Inferior parietal cortex (tissue), 1 donor: ENCODE results near the gene TUBA3E.
"Not testable (repeated sequence)": the region's sequence is repeated elsewhere in the genome, so short reads cannot be mapped to it uniquely, and the experiment has no call there.

Experiments used
- DNase-seq: peaks from one replicate; pipeline ENCODE4 v3.0.0-alpha.2; 2016; ENCODE audit errors: extremely low spot score

The TUBA3E gene

DNA sequence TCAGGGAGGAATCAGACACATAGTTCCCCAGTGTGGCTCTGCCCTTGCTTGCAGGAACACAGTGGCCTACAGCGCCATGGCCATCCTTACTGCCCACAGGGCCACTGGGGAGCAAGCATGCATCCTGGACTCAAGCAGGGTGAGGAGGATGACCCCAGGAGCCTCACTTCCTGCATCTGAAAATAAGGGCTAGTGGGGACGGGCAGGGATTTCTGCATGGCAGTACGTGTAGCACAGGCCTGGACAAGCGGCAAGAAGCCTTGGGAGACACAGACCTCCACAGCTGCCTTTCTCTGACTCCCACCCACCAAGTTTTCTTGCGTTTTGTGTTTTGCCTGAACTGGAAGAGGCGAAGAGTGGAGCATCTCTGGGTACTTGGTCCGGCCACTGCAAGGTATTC, 35.8 kb downstream of the TUBA3E start:
- not testable (repeated sequence) for DNase-seq

DNA sequence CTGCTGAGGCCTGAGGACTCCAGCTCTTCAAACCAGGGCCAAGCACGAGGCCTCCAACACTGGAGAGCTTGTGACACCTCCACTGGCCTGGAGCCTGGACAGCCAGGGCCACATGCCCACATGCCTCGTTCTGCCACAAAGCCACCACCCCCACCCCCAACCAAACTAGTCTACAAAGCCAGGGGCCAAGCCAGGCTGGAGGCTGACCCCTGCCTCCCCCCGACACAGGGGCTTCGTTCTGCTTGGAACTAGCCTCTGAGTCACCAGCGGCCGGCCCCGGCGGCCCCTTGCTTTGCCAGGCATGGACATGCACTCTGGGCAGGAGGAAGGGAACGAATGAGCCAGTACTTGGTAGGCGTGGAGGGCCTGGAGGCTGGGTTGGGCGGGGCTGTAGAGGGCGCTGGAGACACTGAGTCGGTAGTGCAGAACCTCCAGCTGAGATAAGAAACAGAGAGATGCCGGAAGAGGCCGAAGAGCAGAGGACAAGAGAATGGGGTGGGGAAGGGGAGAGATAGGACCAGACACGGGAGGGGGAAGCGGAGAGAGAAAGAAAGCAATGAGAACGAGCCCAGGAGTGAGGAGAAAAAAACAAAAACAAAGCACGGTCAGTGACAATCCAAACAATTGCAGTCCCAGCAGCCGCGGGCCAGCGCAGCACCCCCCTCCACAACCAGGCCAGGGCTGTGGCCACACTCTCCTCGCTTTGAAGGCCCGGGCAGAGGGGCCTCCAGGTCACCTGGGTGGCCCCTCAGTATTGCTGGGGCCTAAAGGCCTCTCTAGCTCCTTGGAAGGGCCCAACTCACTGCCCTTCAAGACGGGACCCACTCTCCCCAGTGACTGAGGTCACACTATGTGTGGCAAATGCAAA, 37.2 kb downstream of the TUBA3E start:
- not testable (repeated sequence) for DNase-seq

DNA sequence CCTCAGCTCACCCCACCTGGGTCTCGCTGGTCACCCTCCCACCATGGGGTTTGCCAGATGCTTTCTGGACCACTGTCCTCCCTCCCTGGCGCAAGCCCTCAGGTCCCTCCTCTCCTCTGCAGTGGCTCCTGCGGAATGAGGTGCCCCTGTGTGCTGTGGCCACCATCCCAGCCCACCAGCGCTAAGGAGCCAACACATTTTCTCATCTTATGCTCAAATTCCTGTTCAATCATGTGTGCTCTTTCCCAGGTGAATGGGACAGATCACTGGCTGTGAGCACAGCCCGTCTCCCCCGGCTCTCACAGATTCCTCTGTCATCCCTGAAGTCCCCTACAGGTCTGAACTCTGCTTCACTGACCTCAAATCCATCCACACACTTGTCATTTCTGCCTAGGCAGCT, 38.1 kb downstream of the TUBA3E start:
- no peak for DNase-seq

DNA sequence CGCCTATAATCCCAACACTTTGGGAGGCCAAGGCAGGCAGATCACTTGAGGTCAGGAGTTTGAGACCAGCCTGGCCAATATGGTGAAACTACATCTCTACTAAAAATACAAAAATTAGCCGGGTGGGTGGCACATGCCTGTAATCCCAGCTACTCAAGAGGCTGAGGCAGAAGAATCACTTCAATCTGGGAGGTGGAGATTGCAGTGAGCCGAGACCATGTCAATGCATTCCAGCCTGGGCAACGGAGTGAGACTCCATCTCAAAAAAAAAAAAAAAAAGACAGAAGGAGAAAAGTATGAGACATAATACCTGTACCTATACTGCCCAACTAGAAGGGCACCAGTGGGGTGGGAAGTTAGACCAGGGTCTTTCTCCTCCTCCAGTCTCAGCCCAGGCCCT, 38.9 kb downstream of the TUBA3E start:
- DNase-seq = not testable (repeated sequence)

DNA sequence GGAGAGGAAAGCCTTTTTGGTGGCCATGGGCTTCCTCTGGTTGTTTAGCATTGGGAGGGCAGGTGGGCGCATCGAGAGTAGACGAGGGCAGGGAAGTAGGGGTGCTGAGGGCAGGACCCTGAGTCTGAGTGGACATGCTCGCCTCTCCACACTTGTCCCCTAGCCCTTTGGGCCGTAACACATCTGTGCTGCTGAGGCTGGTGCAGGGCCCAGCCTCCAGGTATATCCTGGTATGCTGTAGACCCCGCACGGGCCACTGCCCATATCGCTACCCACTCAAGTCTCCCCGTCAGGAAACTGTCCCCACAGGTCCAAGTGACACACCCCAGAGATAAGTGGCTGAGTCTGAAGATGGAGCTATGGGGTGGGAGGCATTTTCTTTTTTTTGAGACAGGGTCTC, 39.6 kb downstream of the TUBA3E start:
- DNase-seq = no peak

DNA sequence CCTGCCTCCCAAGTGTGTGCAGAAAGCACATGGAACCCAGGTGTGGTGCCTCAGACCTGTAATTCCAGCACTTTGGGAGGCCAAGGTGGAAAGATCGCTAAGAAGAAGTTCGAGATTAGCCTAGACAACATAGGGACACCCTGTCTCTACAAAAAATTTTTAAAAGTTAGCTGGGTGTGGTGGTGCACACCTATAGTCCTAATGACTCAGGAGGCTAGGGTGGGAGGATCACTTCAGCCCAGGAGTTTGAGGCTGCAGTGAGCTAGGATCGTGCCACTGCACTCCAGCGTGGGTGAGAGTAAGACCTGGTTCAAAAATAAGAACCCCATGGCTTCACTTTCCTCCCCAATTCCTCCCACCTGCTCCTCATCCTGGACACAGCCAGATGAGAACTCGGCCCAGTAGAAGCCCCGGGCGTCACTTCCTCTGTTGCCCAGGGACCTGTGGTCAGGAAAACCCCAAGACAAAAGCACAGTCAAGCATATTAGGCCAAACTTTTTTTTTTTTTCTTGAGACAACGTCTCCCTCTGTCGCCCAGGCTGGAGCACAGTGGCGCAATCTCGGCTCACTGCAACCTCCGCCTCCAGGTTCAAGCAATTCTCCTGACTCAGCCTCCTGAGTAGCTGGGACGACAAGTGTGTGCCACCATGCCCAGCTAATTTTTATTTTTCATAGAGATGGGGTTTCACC, 40.3 kb downstream of the TUBA3E start:
- not testable (repeated sequence) for DNase-seq

DNA sequence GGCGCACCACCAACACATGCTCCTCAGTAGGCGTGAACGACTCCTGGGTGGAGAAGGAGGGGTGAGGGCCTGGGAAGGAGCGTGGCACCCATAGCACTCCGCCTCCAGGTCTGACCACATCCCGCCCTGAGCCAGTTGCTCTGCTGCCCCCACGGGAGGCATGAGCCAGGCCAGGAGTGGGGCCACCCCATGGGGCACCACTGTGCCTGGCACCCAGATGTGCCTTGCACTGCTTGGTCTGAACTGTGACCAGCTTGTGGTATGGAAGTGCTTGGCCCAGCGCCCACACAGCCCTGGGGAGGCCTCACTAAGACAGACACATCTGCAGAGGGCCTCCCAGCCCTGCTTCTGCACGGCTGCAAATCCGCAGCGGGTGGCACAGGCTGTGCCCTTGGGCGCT, 40.9 kb downstream of the TUBA3E start:
- DNase-seq = not testable (repeated sequence)

GRCh38 chr2:130156624-130157004, 41.6 kb downstream of the TUBA3E start:
- no peak for DNase-seq

DNA sequence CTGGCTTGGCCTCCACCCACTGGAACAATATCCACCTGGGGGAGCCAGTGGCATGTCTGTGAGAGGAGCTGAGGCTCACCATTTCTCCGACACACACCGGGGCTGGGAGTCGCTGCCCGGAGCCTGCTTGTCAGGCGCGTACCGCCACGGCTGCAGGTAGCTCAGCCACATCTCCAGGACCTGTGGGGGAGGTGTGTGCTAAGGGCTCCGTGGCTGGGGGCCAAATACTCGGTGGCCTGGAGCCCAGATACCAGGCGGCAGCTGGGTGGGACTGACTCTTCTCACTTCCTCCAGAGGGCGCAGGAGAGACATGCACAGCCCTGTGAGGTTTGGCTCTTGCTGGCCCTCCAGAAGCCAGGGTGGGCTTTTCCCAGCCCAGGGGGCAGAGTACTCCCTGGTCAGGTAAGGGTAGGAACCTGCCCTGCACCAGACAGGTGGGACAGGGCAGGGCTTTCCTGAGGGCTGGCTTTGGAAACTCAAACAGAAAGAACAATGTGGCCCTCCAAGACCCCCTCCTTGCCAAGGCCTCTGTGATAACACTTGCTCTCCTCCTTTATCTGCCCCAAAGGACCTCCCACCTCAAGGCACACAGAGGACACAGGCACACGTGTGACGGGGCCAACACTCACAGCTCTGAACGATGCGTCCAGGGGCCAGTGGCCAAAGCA, 42.1 kb downstream of the TUBA3E start:
- DNase-seq = peak; percentile 40

DNA sequence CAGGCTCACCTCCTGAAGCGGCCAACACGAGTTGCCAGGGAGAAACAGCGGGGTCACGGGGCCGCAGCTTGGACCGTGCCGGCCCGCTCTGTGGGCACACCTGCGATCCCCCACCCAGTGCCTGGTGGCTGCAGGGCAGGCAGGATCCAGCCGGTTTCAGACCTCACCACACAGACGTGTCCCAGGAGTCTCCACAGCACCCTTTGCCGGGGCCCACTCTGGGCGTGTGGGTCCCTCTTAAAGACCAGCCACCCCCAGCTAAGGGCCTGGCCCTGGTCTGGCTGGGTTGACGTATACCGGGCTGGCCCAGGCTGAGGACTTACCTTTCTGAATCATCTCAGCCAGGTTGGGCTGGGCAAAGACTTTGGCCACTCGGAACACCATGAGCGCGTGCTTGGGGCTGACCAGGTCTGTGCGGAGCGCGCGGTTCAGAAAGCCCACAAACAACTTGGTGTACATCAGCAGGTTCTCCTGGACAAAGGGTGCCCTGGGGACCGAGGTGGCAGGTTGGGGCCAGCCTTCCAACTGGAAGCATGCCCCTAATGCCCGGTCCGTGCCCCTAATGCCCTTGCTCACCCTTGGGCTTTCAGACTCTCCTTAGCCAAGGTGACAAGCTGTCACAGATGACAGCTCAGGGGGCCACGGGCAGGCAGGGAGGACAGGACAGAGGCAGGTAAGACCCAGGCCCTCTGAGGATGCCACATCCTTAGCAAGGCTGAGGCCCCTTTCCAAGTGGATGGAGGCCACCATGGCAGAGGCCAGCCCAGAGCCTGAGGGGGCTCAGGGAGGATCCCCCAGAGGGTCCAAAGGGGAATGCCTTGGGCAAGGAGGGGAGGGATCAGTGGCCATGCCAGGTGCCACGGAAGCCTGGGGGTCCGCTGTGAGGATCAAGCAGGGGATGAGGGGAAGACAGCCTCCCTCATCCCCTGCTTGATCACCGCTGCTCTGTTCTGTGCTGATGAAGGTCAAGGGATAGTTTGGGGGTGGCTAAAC, 43.2 kb downstream of the TUBA3E start:
- no peak for DNase-seq

GRCh38 chr2:130154423-130154770, 43.8 kb downstream of the TUBA3E start:
- DNase-seq = not testable (repeated sequence)

GRCh38 chr2:130153721-130154422, 44.4 kb downstream of the TUBA3E start:
- not testable (repeated sequence) for DNase-seq

- no peak for DNase-seq
These were observed 45.2 kb downstream of the TUBA3E start for GRCh38 chr2:130152816-130153595.

- DNase-seq = not testable (repeated sequence)
These were observed 46.0 kb downstream of the TUBA3E start for GRCh38 chr2:130152136-130152815.

DNA sequence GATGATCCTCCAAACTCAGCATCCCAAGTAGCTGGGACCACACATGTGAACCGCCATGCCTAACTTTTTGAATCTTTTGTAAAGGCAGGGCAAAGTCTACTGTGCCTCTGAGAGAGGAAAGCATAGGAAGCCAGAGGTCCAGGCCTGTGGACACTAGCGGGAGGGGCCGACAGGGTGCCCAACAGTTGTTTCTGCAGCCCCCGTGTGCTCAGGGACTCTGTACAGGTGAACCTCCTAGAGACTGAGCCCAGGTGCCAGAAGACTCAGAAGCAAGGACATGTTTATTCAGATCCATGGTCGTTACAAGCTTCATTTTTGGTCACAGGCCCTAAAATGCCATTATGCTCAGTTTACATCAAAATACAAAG, 47.1 kb downstream of the TUBA3E start:
- DNase-seq = not testable (repeated sequence)

DNA sequence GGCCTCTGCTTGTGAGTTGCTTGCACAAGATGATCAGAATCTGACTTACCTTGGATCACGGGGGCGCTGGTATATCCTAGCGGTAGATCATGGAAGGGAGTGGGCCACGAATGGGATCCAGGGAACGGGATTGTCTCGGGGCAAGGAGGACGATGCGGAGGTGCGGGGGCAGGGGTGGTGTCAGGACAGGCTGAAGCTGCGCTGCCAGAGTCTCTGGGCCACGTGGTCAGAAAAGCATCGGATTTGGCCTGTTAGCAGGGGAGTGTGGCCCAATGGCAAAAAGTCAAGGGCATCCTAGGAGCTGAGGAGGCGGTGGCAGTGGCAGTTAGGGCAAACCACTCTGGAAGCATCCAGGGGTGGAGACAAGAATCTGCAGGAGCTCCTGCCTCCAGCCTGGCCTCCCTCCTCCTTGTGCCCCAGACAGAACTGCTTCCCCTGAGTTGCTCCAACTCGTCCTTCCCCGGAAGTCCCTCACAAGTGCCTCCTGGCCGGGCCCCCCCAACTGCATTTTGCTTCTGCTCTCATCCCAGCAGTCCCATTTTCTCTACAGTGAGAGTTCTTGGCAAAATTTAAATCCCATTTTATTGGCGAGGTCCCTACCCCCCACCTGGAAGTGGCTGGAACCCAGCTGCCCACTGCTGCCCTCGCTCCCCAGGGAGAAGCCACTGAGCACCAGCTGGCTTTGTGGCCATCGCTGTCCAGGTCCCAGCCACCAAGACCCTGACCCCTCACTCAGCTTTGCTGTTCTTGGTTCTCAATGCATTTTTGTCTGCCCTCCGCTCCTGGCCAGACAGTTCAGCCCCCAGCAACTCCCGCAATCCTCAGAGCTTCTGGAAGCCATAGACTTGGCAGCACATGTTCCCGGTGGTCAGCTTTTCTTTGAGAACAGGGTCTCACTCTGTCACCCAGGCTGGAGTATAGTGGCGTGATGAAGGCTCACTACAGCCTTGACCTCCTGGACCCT, 47.8 kb downstream of the TUBA3E start:
- DNase-seq = no peak

- DNase-seq = not testable (repeated sequence)
These were observed 49.7 kb downstream of the TUBA3E start for GRCh38 chr2:130148515-130148914.

DNA sequence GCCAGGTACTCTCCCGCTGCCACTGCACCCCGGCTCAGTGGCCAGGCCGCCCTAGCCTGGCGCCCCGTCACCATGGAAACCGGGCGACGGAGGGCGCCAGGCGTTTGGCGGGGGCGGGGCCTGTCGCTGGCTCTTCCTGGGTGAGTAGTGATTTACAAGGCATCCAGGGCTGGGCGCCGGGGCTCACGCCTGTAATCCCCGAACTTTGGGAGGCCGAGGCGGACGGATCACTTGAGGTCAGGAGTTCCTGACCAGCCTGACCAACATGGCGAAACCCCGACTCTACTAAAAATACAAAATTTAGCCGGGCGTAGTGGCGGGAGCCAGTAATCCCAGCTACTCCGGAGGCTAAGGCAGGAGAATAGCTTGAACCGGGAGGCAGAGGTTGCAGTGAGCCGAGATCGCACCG, 53.2 kb downstream of the TUBA3E start, which contains the start of gene CCDC74B:
Gene CCDC74B (minus strand): TSS at position 107 of the 409 bp plus-strand sequence. CDS start 116 bp downstream, outside the sequence.
- DNase-seq = peak; percentile 9
